Muscle of arm (tissue), 12 donors: ENCODE data around the gene NADSYN1. TPM values are rescaled to one million over a fixed set of nuclear protein-coding genes. Genes with fewer than 3 reads are reported as not detected.

Experiments used
- DNase-seq: peaks from one replicate; pipeline ENCODE4 v3.0.0-alpha.2; 2013
- polyA plus RNA-seq, 12 donors: library from polyadenylated mRNA; unstranded; fragments of 120-200 nt; gene quantifications; one replicate each; pipeline ENCODE4 v1.2.1, GENCODE V29; 2013; ENCODE audit not compliant: insufficient read length in 12 of 12

NADSYN1 gene
- polyA plus RNA-seq, 12 donors: 16.0 to 63.6 (median 23.0) TPM; not detected in 1

GRCh38 chr11:71450507-71450906 is 2.5 kb upstream of the NADSYN1 start:
- no peak for DNase-seq

- no peak for DNase-seq
Measured at GRCh38 chr11:71450939-71451338, 2.1 kb upstream of the NADSYN1 start.

DNA sequence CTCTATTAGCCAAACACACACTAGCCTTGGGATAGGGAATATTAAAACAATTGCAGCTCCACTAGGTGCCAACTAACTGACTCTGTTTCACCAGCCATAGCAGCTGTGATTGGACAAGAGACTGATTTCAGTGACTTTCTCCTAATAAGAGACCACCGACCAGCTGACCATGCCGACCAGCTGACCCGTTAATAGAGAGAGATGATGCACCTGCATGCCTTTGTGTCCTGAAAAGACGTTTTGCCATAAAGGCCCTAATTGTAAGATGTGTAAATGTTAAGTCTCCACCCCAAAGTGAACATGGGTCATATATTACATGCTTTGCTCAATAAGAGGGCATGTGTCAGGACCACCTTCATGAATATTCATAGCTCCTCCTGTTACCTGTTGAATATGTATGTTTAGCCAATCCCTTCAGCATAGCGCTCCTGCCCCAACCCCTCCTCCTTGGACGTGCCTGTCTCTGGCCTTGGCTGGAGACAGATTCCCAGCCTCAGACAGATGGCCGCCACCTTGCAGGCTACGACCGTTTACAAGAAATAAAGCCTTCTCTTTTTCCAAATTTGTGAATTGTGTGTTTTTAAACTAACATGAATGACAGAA is 1.3 kb upstream of the NADSYN1 start:
- no peak for DNase-seq

GRCh38 chr11:71452199-71453036 is 585 bp upstream of the NADSYN1 start:
- no peak for DNase-seq

- DNase-seq: no peak
Measured at GRCh38 chr11:71453918-71454304, 908 bp downstream of the NADSYN1 start.

DNA sequence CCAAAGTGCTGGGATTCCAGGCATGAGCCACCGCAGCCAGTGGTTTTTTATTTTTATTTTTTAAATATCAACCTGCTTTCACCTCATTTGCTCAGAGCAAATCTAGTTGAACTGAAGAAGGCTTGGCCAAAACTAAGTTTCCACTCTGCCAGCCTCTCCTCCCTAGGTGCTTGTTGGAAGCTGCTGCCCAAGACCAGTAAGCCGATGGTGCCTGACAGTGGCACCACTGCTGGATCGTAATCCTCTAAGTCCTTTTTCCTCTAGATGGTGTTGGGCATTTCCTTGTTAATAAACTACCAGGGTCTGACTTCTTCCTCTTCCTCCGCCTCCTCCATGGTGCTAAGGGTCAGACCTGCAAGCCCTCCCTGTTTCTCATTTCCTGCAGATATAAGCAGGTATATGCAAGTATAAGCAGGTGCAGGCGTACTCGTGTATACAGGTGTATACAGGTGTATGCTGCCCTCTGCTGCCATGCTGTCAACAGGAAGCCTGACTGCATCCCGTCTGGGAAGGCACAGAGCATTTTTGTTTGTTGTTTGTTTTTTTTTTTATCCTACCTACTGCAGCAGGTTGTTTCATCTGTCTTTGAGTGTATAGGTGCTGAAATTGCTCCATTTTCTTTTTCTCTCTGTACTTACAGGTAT is 1.6 kb downstream of the NADSYN1 start:
- DNase-seq: no peak

- no peak for DNase-seq
Measured at GRCh38 chr11:71456294-71456693, 3.3 kb downstream of the NADSYN1 start.

- DNase-seq: no peak
Measured at GRCh38 chr11:71456831-71457230, 3.8 kb downstream of the NADSYN1 start.

DNA sequence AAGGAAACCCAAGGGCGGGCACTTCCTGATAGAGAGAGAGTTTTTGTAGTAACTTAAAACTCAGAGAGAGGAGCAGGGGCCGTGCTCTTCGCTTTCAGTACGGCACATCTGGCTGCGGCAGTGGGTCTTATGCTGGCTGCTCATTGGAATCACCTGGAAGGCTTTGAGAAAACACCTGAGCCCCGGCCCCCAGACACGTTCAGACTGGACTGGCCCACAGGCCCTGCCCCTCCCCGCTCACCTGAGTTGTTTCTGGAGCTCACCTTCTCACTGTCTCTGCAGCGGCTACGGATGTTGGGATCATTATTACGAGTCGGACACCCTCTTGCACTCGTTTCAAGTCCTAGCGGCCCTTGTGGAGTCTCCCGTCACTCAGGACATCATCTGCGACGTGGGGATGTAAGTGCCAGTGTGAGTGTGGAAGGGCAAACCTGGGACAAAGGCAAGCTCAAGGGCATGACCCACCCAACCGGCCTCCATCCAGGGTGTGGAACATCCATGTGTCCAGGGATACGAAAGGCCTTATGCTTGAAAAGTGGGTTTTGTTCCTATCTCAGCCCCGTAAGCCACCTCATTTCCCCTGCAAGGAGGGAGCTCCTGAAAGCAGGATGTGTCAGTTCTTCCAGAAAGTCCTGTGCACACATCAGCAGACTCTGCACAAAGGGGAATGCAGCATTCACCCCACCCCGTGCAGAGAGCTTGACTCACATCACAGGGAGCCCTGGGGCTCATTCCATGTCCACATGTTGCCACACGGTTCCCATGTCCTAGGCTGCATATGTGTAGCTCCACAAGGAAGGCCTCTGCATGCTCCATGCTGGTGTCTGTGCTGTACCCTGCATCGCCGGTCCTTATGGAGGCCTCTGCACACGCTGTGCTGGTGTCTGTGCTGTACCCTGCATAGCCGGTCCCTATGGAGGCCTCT is 5.4 kb downstream of the NADSYN1 start:
- no peak for DNase-seq

- no peak for DNase-seq
Measured at GRCh38 chr11:71459076-71459766, 6.2 kb downstream of the NADSYN1 start.

GRCh38 chr11:71459767-71460320 is 6.8 kb downstream of the NADSYN1 start:
- DNase-seq: no peak

DNA sequence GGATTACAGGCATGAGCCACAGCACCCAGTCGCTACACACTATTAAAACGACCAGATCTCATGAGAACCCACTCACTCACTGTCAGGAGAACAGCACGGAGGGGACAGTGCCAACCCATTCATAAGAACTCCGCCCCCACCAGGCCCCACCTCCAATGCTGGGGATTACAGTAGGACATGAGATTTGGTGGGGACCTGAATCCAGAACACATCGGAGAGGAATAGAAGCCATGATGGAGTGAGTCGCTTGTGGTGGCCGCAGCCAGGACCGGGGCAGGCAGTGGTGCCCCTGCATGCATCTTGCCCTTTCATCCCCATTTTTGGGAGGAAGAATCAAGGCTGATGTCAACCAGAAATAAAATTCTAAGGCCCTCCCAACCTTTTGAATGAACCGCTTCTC is 8.7 kb downstream of the NADSYN1 start:
- DNase-seq: no peak

- DNase-seq: no peak
Measured at GRCh38 chr11:71462726-71463125, 9.7 kb downstream of the NADSYN1 start.

DNA sequence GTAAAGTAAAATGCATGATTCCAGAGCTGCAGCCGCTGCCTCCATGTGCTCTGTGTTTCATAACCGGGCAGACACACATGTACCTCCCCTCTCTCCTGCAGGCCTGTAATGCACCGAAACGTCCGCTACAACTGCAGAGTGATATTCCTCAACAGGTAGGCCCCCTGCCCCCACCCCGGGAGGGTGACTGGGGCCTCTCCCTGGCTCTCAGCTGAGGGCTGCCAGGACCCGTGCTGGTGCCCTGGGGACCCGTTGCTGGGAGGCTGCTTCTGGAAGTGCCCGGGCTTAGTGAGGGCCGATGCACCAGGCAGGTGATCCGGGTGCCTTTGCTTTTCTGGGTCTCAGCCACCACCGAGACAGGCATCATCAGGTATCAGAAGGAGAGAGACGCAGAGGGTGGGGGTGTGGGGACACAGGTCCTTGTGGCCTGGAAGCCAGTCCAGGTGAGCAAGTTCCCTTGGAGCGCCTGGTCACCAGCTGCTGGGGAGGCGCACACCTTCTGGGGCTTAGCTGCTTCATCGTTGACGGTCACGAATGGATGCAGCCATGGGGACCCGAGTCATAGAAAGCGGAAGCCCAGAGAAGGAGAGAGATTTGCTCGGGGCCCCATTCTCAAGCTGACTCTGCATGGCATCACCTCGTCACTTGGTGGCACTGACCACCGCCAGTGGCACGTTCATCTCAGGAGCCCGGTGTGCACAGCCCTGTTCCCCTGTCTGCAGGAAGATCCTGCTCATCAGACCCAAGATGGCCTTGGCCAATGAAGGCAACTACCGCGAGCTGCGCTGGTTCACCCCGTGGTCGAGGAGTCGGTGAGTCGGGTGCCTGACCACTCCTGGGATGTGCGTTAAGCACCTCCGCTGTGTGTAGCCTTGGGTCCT is 10.6 kb downstream of the NADSYN1 start:
- DNase-seq: no peak

GRCh38 chr11:71465054-71465453 is 12.1 kb downstream of the NADSYN1 start:
- DNase-seq: no peak

DNA sequence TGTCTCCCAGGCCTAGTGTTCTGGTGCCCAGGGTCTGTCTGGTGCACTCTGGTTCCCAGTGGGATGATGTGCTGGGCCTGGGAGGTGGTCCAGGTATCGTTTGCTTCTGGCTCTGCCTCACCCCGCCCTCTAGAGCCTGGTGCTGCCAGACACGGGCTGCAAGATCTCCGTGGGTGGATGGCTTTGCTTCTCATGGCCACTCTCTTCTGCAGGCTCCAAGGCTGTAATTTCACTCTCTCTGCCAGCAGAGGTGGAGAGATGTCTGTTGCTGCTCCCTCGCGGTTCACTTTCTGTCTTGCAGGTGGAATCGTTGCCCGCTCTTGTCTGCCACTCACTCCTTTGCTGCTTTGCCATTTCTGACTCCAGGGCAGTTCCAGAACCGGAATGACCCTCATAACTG is 13.4 kb downstream of the NADSYN1 start:
- no peak for DNase-seq

DNA sequence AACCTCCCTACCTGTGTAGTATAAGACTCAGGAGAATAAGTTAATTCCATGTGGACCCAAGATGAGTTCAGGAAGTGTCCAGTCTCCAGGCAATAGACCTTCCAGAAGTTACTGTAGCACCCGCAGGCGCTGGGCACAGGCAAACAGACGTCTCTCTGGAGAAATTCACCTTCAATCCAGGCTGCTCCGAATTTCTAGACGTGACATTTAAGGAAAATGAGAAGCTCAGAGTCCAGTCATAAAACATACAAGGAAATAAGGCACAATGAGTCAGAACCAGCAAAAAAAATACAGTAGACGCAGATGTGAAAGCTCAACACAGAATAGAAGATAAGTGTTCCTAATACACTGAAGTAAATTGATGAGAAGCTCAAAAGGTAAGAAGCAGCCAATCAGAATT is 14.2 kb downstream of the NADSYN1 start:
- DNase-seq: no peak

GRCh38 chr11:71470946-71471345 is 17.9 kb downstream of the NADSYN1 start:
- no peak for DNase-seq

GRCh38 chr11:71472357-71472885 is 19.4 kb downstream of the NADSYN1 start:
- no peak for DNase-seq
